ENCODE results near the gene WNT5A. TPM values are rescaled to one million over a fixed set of nuclear protein-coding genes. Genes with fewer than 3 reads are reported as not detected.

Gene WNT5A
- total and polyA plus RNA-seq, 9 of the 15 experiments (the other 6 are each of a cell fraction or from before 2014, with no cell fraction given): 0.11 TPM; not detected in 8

DNA sequence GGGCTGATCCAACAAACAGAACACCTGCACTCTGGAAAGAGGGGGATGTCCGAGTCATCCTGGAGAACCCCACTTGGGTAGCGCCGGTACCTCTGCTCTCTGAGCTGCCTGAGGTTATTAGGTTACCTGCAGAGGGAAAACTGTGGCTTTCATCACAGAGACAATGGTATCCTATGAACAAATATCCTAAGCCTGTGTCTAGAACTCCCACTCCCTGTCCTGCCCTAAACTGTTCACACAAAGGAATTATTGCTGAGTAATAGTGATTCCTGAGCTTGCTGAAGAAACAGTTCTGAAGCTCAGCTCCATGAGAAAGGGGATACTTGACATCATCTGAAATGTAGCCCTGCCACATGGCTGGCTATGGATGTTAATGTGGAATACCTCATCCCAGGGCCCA lies 31.9 kb upstream of the WNT5A start:
- no peaks in the 10 kb centered on the region for H3K79me2 ChIP-seq (ENCODE audit: control insufficient read depth, insufficient read depth, low read length)
- H3K4me1 ChIP-seq (replicated peaks in 1 of 2; ENCODE audit: control insufficient read depth in 2 of 2, insufficient read depth in 2 of 2, low read length in 2 of 2): no peaks in the 10 kb centered on the region
- no peak overlapping the region for H3K9ac ChIP-seq (ENCODE audit: insufficient read depth in 1 of 2, low read depth in 2 of 2, low read length in 2 of 2)
- CTCF ChIA-PET (ENCODE audit: low intra/inter-chr PET ratio): no interaction called here
- DNase-seq (ENCODE audit: extremely low read depth in 1 of 4, low spot score in 3 of 4): no peak
- 0% methylated on average over 3 of the region's 3 CpGs for WGBS (ENCODE audit: insufficient coverage, low coverage, missing lambda C conversion rate)
- no peak overlapping the region for H2AFZ ChIP-seq (ENCODE audit: low read depth, low read length)
- no peaks in the 10 kb centered on the region for H4K20me1 ChIP-seq (replicated peaks; ENCODE audit: control insufficient read depth, insufficient read depth, low read length)
- H3K27me3 ChIP-seq (ENCODE audit: control insufficient read depth in 2 of 2, insufficient read depth in 2 of 2, low read length in 2 of 2): no peaks in the 10 kb centered on the region
- H3K9me3 ChIP-seq (replicated peaks; ENCODE audit: control insufficient read depth, insufficient read depth, low read depth, low read length): no peaks in the 10 kb centered on the region
- FAIRE-seq: no peak
- H3K9me1 ChIP-seq (ENCODE audit: control insufficient read depth, insufficient read depth, low read length): no peaks in the 10 kb centered on the region
- no peak for ATAC-seq
- BruUV-seq (replicated peaks): no TSS peak
- TF ChIP-seq ZFP1 (CRISPR knock-in tag; IDR thresholded peaks at IDR 0.05): no peak
- TF ChIP-seq KLF6 (CRISPR knock-in tag; IDR thresholded peaks at IDR 0.05; ENCODE audit: borderline replicate concordance): no peak
- TF ChIP-seq, protein P1, sequence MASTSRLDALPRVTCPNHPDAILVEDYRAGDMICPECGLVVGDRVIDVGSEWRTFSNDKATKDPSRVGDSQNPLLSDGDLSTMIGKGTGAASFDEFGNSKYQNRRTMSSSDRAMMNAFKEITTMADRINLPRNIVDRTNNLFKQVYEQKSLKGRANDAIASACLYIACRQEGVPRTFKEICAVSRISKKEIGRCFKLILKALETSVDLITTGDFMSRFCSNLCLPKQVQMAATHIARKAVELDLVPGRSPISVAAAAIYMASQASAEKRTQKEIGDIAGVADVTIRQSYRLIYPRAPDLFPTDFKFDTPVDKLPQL (IDR thresholded peaks at IDR 0.05; ENCODE audit: extremely low read depth, insufficient read length): no peak
- TF ChIP-seq ZNF133 (CRISPR knock-in tag; IDR thresholded peaks at IDR 0.05): no peak
- TF ChIP-seq ZNF778 (CRISPR knock-in tag; IDR thresholded peaks at IDR 0.05): no peak
- no peak for TF ChIP-seq POLR2G (IDR thresholded peaks at IDR 0.05; ENCODE audit: low read depth, low read length)
- no peak for TF ChIP-seq PML (IDR thresholded peaks at IDR 0.05; ENCODE audit: low read length)
- no peak for TF ChIP-seq SREBF1 (IDR thresholded peaks at IDR 0.05; ENCODE audit: borderline replicate concordance, low read depth, low read length)
- TF ChIP-seq MAZ (CRISPR knock-in tag; conservative IDR thresholded peaks at IDR 0.05 in 1 of 2, IDR thresholded peaks at IDR 0.05 in 1 of 2): no peak
- TF ChIP-seq MAFG (tag; conservative IDR thresholded peaks at IDR 0.05): no peak
- TF ChIP-seq, protein P2, sequence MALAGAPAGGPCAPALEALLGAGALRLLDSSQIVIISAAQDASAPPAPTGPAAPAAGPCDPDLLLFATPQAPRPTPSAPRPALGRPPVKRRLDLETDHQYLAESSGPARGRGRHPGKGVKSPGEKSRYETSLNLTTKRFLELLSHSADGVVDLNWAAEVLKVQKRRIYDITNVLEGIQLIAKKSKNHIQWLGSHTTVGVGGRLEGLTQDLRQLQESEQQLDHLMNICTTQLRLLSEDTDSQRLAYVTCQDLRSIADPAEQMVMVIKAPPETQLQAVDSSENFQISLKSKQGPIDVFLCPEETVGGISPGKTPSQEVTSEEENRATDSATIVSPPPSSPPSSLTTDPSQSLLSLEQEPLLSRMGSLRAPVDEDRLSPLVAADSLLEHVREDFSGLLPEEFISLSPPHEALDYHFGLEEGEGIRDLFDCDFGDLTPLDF (CRISPR knock-in tag; IDR thresholded peaks at IDR 0.05): no peak
- TF ChIP-seq KLF1 (tag; IDR thresholded peaks at IDR 0.05): no peak
- TF ChIP-seq SMARCE1 (IDR thresholded peaks at IDR 0.05): no peak
- in situ Hi-C loops (cut with MboI): no loop called here
- no peaks in the 10 kb centered on the region for H3K36me3 ChIP-seq (ENCODE audit: control insufficient read depth, insufficient read depth, low read length)
- intact Hi-C loops (cut with micrococcal nuclease): no loop called here
- no peak overlapping the region for H3K4me3 ChIP-seq
- POLR2A ChIA-PET: no interaction called here
- no peak overlapping the region for H3K27ac ChIP-seq (ENCODE audit: extremely low read depth, low read depth, low read length)
- no peak overlapping the region for H3K4me2 ChIP-seq (ENCODE audit: insufficient read depth, low read length)

Measured in K562 (cell line).